Hepatic stellate cell (primary cell): ENCODE results near the gene VN1R5.

Experiments used
- DNase-seq: peaks from one replicate; pipeline ENCODE4 v3.0.0; 2011; ENCODE audit warnings: low spot score

Gene VN1R5

GRCh38 chr1:247300491-247301175 lies 44.8 kb downstream of the VN1R5 start:
- DNase-seq: no peak

DNA sequence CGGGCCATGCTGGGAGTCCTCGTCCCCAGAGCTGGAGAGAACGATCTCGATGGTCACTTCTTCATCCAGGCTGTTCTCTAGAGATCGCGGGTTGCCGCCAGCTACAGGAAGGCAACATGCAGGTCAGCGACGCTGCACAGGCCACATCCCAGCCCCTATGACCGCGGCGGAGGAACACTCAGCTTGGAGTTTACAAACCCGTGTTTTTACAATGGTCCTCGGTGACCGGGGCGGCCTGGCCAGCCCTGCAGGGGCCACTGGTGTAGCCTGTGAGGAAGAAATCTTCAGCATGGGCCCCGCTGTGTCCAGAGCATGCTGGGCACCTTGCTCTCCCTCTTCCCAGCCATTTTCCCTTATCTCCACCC lies 45.3 kb downstream of the VN1R5 start:
- no peak for DNase-seq

DNA sequence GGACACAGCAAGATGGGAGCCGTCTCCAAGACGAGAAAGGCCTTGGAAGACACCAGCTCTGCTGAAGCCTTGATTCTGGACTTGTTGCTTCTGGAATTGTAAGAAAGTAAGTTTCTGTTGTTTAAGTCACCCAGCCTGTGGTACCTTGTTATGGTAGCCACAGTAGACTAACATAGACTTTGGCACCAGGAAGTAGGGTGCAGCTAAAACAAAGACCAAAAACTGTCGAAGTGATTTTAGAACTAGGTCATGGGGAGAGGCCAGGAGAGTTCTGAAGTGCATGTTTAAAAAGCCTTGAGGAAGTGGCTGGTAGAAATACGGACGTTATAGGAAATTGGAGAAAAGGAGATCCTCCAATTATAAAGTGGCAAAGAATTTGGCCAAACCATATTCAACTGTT lies 47.3 kb downstream of the VN1R5 start:
- no peak for DNase-seq

- DNase-seq: no peak
Measured at GRCh38 chr1:247304031-247304430, 48.2 kb downstream of the VN1R5 start.
